HG02571 (cell line): Measurements from ENCODE around the gene SLC27A4.

ENCODE experiments used
- ATAC-seq: cut with Tn5 transposase; IDR thresholded peaks from one replicate; pipeline ENCODE4 v1.9.1; 2021; ENCODE audit warnings: mild to moderate bottlenecking, moderate library complexity; ENCODE audit not compliant: unreplicated experiment

The SLC27A4 gene

DNA sequence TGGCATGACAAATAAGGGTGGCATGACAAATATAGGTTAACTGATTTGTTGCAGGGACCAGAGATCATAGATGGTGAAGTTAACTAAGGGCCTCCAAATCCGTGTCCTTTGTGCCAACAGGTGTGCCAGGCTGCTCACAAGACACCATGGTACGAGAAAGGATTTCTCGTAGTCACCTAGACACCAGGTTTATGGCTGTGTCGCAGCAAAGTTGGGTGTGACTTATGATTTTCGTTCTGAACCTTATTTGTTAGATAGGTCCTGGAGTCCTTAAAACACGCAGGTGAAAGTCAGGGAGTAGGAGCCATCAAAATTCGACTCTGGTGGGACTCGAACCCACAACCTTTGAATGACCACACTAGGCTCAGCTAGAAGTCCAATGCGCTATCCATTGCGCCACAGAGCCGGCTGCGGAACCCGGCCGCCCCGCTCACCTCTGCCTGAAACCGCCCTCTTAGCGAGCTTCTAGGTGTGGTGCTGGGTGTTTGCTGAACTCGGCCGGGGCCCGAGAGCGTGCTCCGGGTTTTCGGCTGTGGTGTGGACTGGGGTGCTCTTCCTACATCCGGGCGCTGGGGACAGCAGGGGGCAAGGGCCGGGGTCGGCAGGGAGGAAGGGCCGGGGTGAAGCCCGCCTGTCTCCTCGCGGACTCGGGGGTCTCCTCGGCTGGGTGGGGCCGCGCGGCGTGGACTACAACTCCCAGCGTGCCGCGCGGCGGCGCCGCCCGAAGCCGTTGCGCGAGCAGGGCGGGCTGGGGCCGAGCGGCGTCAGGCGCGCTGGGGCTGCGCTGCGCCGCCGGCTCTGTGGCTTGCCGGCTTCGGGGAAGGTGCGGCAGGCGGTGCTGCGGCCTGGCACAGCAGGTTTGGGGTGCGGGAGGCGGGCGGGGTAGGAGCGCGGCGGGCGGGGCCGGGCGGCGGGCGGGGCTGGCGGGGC is at the start of gene SLC27A4:
Gene SLC27A4, plus strand, starts transcription at position 767 of the 930 bp plus-strand sequence. CDS start 2,606 bp downstream, outside the sequence.
- peak; percentile 79 for ATAC-seq

DNA sequence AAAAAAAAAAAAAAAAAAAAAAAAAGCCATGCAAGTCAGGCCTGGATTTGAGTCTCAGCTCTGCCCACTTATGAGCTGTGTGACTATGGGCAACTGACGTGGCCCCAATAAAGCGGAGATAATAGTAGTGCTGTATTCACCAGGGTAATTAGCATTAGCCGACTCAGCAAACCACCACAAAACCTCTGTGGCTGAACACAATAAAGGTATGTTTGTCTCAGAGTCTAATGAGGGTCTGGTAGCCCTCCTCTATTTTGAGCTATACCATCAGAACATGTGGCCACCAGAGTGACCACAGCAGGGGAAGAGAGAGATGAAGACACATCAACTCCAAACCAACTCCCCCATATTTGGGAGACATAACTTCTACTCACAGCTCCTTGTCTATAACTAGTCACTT is 48.3 kb upstream of the SLC27A4 start:
- ATAC-seq: no peak

DNA sequence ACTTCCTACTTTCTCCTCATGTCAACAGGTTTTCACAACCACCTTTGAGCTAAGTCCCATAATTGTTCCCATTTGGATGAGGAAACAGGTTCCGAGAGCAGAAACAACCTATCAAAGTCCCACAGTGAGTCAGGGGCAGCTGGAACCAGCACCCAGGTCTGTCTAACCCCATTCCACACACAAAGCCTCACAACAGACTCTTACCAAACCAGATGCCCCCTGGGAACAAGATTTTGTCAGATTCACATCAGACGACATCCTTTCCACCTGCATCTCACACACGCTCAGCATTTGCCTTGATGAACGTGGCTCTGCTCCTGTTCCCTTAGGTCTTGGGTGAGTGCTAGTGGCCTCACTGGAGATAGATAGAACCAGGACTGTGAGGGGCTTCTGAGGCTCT is 47.2 kb upstream of the SLC27A4 start:
- ATAC-seq: no peak

DNA sequence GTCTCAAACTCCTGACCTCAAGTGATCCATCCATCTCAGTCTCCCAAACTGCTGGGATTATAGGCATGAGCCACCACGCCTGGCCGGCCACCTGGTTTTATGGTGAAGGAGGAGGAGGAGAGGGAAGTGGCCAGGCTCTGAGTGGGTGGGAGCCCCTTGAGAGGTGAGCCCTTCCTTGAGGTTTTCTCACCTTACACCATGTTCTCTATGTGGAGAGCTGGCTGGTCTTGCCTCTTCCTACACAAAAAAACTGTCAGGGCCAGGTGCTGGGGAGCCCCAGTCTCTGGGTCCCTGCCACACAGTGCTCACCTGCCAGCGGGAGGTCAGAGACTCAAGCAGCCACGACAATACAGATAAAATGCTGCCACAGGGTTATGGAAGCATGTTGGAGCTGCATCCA is 46.2 kb upstream of the SLC27A4 start:
- ATAC-seq: no peak

DNA sequence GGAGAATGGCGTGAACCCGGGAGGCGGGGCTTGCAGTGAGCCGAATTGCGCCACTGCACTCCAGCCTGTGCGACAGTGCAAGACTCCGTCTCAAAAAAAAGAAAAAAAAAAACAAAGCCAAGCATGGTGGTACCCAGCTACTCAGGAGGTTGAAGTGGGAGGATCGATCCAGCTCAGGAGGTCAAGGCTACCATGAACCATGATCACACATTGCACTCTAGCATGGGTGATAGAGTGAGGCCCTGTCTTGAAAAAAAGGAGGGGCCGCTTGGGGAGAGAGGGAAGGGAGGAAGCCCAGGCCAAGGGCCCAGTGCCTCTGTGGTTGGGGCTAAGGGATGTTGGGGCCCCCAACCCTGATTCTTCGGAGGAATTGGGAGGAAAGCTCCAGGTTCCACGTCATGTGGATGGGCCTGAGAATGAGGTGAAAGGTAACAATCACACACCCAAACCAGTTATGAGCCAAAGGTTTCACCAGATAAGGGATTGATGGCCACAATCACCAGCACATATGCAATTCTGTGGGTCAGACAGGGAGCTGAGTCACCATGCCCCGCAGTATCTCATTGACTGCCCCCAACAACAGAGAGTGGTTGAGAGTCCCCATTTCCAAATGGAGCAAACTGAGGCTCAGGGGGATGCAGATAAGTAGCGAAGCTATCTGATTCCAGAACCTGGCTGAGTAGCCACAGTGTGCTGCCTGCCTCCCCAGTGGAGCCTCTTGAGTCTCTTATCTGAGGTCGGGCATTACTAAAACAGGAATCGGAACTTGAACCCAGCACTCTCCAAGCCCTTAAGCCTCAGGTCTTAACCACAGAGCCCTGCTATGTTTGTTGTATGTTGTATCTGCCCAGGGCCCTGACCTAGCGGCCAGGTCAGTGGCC is 43.7 kb upstream of the SLC27A4 start:
- ATAC-seq: no peak

DNA sequence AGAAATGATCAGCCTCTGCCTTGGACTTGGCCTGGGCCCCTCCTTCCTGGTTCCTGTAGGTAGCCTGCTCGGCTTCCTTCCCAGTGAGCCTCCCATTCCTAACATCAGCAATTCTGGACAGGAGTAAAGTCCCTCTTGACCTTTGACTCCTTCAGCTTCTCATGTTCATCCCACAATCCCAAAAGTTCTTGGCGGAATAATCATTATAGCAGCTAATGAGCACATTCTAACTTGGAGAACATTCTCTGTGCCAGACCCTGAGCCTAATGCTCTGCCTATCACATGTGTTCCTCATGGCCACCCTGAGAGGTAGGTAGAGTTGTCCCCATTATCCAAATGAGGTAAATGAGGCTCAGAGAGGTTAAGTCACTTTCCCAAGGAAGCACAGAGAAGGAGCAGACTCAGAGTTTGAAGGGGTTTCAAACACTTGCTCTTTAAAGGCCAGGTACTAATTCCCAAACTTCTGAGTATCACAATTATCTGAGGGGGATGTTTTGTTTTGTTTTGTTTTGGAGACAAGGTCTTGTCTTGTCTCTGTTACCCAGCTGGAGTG is 43.0 kb upstream of the SLC27A4 start:
- ATAC-seq: no peak

DNA sequence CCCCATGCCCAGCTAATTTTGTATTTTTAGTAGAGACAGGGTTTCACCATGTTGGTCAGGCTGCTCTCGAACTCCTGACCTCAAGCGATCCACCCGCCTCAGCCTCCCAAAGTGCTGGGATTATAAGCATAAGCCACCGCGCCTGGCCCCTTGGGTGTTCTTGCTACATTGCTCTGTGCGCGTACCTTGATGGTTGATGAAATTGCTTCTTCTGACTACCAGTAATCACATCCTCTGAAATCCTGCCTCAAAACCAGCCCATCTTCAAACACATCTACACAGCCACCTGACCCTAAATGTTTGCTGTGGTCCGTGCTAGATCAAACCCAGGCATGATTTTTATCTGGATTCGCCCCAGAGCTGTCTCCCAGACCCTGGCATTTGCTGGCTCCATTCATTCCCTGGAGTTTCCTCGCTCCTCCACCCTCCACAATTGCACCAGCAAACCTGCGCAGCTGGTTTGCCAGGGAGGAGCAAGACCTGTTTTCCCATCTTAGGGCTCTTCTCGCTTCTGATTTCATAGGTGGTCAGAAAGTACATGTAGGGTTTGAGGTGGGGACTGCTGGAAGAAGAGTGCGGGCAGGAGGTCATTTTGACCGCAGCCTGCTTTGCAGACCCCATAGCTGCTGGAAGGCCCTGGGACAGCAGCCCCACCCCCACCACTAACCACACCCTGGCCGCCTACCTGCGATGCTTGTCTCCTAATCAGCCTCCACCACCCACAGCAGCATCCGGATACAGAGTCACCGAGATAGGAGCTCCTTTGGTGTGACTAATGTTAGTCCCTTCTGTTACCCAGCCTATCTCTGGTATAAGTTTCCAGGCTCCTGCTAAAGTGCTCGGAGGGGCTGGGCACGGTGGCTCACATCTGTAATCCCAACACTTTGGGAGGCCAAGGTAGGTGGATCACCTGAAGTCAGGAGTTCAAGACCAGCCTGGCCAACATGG is 41.5 kb upstream of the SLC27A4 start:
- no peak for ATAC-seq

DNA sequence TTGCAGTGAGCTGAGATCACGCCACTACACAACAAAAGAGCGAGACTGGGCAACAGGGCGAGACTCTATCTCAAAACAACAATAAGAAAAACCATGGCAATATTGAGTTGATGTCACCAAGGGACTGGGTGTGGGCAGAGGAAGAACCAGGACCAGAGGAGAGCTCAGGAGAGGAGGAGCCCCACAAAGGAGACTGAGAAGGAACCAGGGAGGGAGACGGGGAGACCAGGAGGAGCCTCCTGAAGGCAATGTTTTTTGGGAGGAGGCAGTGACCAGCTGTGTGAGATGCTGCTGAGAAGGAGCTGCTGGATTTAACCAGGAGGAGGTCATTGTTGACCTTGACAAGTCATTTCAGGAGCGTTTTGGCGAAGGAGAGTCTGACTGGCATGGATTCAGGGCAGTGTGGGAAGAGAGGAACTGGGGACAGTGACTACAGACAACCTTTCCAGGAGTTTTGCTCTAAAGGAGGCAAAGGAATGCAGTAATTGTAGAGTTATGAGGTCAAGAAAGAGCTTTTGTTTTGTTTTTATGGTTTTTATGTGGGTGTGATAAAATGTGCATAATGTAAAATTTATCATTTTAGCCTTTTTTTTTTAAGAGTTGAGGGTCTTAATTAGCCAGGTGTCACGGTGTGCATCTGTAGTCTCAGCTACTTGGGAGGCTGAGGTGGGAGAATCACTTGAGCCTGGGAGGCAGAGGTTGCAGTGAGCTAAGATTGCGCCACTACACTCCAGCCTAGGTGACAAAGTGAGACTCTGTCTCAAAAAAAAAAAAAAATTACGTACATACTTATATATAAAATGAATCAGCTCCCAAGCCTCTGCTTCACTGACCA is 36.0 kb upstream of the SLC27A4 start:
- ATAC-seq: no peak

DNA sequence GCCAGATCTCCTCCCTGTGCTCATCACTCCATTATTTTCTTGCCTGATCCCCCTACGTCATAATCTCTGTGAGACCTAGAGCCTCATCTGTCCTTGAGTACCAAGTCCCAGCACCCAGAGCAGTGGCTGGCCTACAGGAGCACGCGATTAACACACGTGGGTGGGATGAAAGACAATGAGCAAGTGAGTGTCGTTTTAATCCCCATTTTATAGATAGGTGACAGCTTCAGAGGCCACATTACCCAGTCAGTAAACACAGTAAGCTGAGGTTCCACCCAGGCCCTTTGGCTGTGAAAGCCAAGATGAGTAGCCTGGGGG is 35.4 kb upstream of the SLC27A4 start:
- no peak for ATAC-seq

DNA sequence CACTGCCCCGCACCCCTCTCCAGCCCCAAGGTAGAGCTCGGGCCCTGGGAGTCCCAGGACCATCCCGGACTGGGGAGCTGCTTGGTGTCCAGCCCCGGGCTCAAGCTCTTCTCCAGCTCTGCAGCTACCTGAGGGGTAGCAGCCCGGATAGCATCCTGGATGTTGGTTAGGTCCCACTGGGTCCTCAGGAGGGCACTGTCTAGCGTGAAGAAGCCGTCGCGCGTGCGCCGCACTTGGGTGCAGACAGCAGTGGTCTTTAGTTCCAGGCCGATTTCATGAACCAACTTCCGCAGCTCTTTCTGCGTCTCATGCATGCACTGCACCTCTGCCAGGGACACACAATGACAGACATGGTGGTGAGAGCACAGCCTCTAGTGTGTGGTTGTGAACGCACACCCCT is 30.8 kb upstream of the SLC27A4 start:
- no peak for ATAC-seq

DNA sequence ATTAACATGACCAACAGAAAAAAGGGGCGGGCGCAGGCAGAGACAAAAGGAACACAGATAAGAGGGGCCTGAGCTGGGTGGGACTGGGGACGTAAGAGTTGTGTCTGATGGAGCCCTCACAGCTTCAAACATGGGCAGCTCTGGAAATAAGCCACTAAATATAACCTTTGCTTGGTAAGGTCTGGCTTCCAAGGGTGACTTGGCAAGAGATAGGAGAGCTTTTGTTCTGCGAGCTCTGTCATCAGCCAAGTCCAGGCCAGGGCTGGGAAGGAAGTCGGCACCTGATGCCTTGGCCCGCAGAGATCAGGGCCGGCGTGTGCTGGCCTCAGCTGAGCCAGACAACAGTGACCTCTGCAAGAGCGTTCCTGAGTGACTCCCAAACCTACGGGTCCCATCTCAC is 29.9 kb upstream of the SLC27A4 start:
- no peak for ATAC-seq

DNA sequence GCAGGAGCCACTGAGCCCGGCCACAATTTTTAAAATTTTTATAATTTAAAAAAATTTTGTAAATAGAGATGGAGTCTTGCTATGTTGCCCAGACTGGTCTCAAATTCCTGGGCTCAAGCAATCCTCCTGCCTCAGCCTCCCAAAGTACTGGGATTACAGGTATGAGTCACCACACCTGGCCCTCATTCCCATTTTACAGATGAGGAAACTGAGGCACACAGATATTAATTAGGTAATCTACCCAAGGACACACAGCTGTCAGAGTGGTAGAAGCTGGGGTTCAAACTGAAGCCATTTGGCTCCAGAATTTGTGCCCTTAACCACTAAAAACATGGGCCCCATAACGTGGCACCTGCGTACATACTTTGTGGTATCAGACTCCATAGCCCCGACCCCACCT is 25.6 kb upstream of the SLC27A4 start:
- ATAC-seq: no peak

DNA sequence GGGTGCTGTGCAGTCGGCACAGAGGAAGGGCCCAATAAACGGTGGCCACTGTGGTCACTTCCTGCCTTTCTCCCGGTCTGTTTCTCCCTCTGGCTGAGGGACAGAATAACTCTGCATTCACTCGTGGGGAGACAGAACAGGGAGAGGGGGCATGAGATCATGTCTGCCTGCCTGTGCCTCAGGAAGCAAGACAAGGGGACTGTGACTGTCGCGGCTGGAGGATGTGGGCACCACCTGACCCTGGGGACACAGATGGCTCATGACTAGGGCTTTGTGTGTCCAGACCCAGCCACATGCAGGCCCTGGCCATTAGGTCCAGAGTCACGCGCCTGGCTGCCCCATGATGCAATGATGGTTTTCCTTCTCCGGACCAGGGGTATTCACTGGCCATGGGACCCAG is 23.9 kb upstream of the SLC27A4 start:
- no peak for ATAC-seq

DNA sequence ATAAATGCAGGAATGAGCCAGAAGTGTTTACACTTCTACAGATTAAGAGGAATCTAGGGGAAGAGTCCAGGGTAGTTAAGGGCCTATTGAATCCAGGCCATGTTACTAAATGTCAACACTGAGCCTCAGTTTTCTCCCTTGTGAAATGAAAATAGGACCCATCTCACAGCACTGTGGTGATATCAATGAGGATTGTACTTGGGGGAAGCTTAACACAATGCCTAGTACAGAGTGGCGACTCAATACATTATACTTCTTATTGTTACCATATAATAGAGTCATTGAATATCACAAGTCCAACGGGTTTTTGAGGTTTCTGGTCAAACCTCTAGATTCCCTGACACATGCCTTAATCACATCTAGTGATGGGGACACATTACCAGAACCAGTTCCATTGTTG is 22.7 kb upstream of the SLC27A4 start:
- ATAC-seq: no peak

DNA sequence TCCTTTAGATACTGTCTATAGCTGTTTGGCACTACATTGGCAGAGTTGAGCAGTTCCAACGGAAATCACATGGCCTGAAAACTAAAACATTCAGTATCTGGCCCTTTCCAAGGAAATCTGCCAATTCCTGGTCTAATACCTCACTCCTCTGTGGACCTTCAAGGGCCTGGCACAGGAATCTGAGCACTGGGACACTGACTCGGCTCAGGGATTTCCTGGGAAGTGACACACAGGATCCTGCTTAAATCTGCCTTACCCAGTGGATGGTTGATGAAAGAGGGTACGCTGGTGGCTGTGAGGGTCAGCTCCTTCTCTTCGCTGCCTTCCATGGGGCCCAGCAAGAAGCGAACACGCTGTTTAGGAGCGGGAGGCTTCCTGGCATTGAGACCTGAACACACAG is 19.0 kb upstream of the SLC27A4 start:
- ATAC-seq: no peak

DNA sequence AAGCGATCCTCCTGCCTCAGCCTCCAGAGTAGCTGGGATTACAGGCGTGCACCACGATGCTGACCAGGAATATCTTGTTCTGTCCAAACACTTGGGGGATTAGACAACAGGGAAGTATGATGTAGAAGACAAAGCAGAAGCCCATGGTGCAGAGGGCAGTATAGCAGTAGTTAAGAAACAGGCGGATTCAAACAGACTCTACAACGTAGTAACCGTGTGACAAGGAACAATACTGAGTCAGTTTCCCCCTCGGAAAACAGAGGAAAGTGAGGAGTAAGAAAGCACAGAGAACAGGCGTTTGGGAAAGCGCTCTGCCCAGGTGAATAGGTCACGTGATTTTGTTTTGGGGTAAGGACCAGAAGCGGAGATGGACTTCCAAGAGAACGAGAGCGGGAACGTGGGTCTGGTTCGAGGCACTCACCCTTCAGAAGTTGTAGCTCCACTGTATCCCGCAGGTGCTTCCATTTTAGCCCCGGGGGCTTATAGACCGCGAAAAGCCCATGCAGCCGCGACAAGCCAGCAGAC is 18.4 kb upstream of the SLC27A4 start:
- no peak for ATAC-seq

DNA sequence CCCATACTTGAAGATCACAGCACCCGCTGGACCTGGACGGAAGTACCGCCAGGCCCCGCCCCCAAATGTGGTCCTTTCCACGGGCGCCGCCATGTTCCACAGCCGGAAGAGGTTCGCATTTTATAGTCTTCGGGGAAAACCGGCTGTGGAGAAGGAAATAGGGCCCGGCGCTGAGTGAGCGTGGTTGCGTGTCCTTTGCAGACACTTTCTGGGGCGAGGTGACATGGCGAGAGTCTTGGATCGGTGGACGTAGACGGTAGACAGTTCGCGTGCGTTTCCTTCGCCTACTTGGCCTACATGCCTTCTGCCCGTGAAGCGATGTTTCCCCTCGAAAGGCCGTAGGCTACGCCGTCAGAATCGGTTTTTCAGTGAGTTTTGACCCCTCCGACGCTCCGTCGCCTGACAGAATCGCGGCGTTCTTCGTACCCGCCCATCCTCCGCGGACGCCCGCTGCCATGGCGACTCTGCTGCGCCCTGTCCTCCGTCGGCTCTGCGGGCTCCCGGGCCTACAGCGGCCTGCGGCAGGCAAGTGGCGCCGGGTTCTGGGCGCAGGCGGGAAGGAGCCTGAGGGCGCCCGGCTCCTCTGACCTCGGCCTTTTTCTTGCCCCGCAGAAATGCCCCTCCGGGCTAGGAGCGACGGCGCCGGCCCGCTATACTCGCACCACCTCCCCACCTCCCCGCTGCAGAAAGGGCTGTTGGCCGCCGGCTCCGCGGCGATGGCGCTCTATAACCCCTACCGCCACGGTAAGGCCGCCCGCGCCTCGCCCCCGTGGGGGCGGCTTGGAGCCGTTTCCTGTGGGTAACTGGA is 17.7 kb upstream of the SLC27A4 start, which contains the start of the genes COQ4 and TRUB2:
Gene COQ4, plus strand, starts transcription at position 436 of the 808 bp plus-strand sequence. Its CDS starts 20 bp downstream, at position 456.
Gene TRUB2, minus strand, starts transcription at position 44 of the 808 bp plus-strand sequence. Its CDS starts 39 bp downstream, at position 5.
- ATAC-seq: peak; percentile 77

DNA sequence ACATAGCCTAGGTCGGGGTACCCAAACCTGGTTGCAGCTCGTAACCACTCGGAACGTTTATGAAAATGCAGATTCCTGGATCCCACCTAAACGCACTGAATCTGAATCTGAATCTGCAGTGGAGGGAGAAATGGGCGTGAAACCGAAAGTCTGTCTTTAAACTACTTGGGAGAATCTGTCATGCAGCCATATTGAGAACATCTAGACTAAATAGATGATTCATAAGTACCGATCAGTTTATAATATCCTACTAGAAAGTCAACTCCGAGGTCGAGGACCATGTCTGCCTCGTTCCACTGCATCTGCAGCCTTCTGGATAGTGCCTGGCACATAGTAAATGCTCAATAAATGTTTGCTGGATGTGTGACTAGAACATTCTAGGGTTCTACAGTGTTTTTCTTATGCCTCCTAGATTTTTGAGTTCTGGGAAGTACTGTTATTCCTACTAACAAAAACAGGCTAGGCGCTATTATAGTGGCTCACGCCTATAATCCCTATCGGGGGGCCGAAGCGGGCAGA is 17.1 kb upstream of the SLC27A4 start:
- ATAC-seq: no peak
